ENCODE results near the gene CNPY2.

Gene CNPY2

DNA sequence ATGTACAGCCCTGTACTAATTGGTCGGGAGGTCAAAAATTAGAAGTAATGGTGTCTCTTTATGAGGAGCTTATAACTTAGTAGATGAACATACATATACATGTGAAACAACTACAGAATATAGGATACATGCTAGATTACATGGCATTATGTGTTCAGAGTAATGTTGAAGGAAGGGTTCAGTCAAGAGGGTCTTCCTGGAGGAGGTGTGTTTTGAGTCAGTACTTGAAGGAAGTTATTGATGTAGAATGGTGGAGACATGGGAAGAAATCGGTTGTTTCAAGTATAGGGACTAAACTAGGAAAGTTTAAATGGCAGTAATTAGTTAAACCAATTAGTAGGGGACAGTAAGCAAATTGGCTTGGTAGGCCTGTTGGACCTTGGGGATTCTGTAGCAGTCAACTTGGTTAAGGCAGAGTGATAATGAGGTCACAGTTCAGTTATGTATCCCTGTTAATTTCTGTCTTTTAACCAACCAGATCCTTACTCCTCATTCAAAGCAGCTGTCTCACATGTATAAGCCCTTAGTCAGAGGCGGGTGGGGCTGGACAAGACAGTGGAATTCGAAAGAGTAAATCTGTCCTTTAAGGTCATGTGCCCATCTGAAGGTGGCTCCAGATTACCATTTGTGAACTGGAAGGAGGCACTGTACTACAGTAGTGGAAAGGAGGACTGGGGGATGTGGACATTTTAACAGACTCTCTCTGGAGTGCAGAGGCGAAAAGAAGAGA lies 54.1 kb downstream of the CNPY2 start:
- peaks cover 17 to 30% (median 25%) of the 10 kb centered on the region in 10 experiments for H3K4me1 ChIP-seq
- no peaks in the 10 kb centered on the region for H3K9me3 ChIP-seq (replicated peaks in 1 of 11)
- H3K4me3 ChIP-seq, result no peak overlapping the region
- H4K20me1 ChIP-seq, result peaks cover 0 to 11% (median 9%) of the 10 kb centered on the region in 11 experiments; a peak in 16 of 22 replicates
- TF ChIP-seq Cebpa-rat (IDR thresholded peaks at IDR 0.05), result no peak
- H3K9ac ChIP-seq, result no peak overlapping the region
- peaks cover 0 to 6% (median 4%) of the 10 kb centered on the region in 11 experiments; a peak in 15 of 22 replicates for H3K36me3 ChIP-seq
- no peak overlapping the region for H3K4me2 ChIP-seq
- H3K27me3 ChIP-seq, result peaks cover 0 to 8% (median 0%) of the 10 kb centered on the region in 11 experiments; a peak in 6 of 22 replicates
- no peak overlapping the region for H3K27ac ChIP-seq

DNA sequence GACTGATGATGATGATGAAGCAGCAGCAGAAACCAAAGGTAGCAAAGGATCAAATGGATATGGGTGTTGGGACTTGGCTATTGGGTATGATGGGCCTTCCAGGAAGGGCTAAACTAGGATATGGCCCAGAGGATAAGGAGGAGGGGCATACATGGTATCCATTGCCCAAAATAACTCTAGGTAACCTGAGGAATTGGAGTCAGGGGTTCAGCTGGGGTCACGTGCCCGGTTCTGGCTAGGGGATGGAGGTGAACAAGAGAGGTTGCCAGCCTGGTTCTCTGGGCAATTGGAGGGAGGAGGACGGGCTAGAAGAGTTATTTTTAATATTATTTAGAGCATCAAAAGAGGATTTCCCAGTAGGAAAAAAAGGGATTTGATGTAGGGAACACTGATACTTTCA lies 54.9 kb downstream of the CNPY2 start:
- H3K4me2 ChIP-seq, result no peak overlapping the region
- TF ChIP-seq Cebpa-rat (IDR thresholded peaks at IDR 0.05), result no peak
- H3K27me3 ChIP-seq, result peaks cover 0 to 8% (median 0%) of the 10 kb centered on the region in 11 experiments; a peak in 6 of 22 replicates

DNA sequence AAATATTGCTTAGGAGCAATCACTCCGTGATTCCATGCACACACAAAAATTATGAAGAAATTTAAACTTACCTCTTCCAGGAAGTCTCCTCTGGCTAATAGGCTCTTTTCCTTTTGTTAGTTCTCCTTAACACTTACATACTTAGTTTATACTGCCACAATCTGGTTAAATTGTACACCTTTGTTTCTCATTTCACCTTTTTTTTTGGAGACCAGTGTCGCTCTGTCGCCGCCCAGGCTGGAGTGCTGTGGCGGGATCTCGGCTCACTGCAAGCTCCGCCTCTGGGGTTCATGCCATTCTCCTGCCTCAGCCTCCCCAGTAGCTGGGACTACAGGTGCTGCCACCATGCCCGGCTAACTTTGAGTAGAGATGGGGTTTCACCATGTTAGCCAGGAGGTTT lies 55.4 kb downstream of the CNPY2 start:
- Histone ChIP-seq H3K4me1 (peaks cover 18 to 26% (median 24%) of the 10 kb centered on the region in 10 experiments), H4K20me1 (peaks cover 0 to 23% (median 21%) of the 10 kb centered on the region in 11 experiments; a peak in 16 of 22 replicates), H3K36me3 (peaks cover 11 to 19% (median 17%) of the 10 kb centered on the region in 11 experiments), H3K27ac (no peak overlapping the region), H3K4me3 (no peak overlapping the region), H3K9me3 (replicated peaks in 1 of 11) (no peaks in the 10 kb centered on the region), H3K27me3 (peaks cover 0 to 8% (median 0%) of the 10 kb centered on the region in 11 experiments; a peak in 6 of 22 replicates), H3K9ac (no peak overlapping the region), H3K4me2 (no peak overlapping the region)
- no peak for TF ChIP-seq Cebpa-rat (IDR thresholded peaks at IDR 0.05)

More for the DNA sequence above, 54.9 kb downstream of the CNPY2 start:
- H3K9me3 ChIP-seq (replicated peaks in 1 of 11), result no peaks in the 10 kb centered on the region
- H3K27ac ChIP-seq, result no peak overlapping the region
- H3K36me3 ChIP-seq, result peaks cover 5 to 13% (median 12%) of the 10 kb centered on the region in 11 experiments; a peak in 21 of 22 replicates
- peaks cover 0 to 18% (median 16%) of the 10 kb centered on the region in 11 experiments; a peak in 16 of 22 replicates for H4K20me1 ChIP-seq
- peaks cover 18 to 31% (median 27%) of the 10 kb centered on the region in 10 experiments for H3K4me1 ChIP-seq
- no peak overlapping the region for H3K9ac ChIP-seq
- H3K4me3 ChIP-seq, result no peak overlapping the region
